Transverse colon (tissue), 4 donors: ENCODE measurements around the gene HSD17B3. TPM values are rescaled to one million over a fixed set of nuclear protein-coding genes. Genes with fewer than 3 reads are reported as not detected.
"Not testable (repeated sequence)": the region's sequence is repeated elsewhere in the genome, so short reads cannot be mapped to it uniquely, and the experiment has no call there.

Experiments
- DNase-seq: peaks from one replicate; pipeline ENCODE4 v3.0.0-alpha.2; 2019
- H3K27ac ChIP-seq, 4 donors: fragments of 200-600 bp; sonication (generic); 2 replicates each; pipeline ENCODE4 v1.5.1; 2016 to 2018; ENCODE audit warnings: inconsistent platforms in 4 of 4
- H3K27me3 ChIP-seq: fragments of 200-600 bp; sonication (generic); 2 replicates; pipeline ENCODE4 v1.5.1; 2017; ENCODE audit warnings: inconsistent platforms
- H3K36me3 ChIP-seq, 4 donors: fragments of 200-600 bp; sonication (generic); 2 replicates each; pipeline ENCODE4 v1.5.1; 2017 to 2019; ENCODE audit warnings: inconsistent platforms in 4 of 4
- H3K4me1 ChIP-seq, 4 donors: fragments of 200-600 bp; sonication (generic); 2 replicates each; pipeline ENCODE4 v1.5.1; 2017 to 2020; ENCODE audit warnings: inconsistent platforms in 4 of 4
- H3K4me3 ChIP-seq, 4 donors: fragments of 200-600 bp; sonication (generic); 1 replicate in 1 of 4; 2 replicates in 3 of 4; pipeline versions ENCODE4 v1.5.1 to v1.6.1; 2017 to 2019; ENCODE audit warnings: inconsistent platforms in 4 of 4
- H3K9me3 ChIP-seq, 2 donors: fragments of 200-600 bp; sonication (generic); 2 replicates each; pipeline ENCODE4 v1.5.1; 2017 to 2019; ENCODE audit warnings: inconsistent platforms in 2 of 2
- CTCF ChIP-seq, 5 experiments: fragments of 200-600 bp in 3 of 5; fragments of 450-650 bp in 2 of 5; sonication (generic) in 3 of 5; IDR thresholded peaks; 1 replicate in 2 of 5; 2 replicates in 3 of 5; pipeline ENCODE4 v1.5.1; 2016 to 2017; ENCODE audit warnings: antibody characterized with exemption in 5 of 5, inconsistent platforms in 3 of 5, mild to moderate bottlenecking in 2 of 5, moderate library complexity in 1 of 5
- EP300 ChIP-seq: sonication (generic); formaldehyde crosslinking; IDR thresholded peaks from one replicate; pipeline ENCODE4 v1.6.1; 2017; ENCODE audit warnings: antibody characterized with exemption, low read depth
- POLR2A ChIP-seq: fragments of 450-650 bp; IDR thresholded peaks from one replicate; pipeline ENCODE4 v1.6.1; 2016; ENCODE audit warnings: antibody characterized with exemption, mild to moderate bottlenecking, moderate library complexity
- POLR2AphosphoS5 ChIP-seq, 3 donors: sonication (generic); formaldehyde crosslinking; IDR thresholded peaks; one replicate each; pipeline ENCODE4 v1.6.1; 2016; ENCODE audit warnings: antibody characterized with exemption in 3 of 3
- WGBS, 2 donors: methylation state at CpG; one replicate each; pipeline ENCODE4 v1.1.5; 2018; ENCODE audit warnings: low coverage in 1 of 2; 5-methylcytosine and 5-hydroxymethylcytosine counted together
- in situ Hi-C, 4 donors: fragments of 200-750 bp; cut with MboI; loops; one replicate each; pipeline versions ENCODE4 v1.15.0 to v1.15.1; 2017; ENCODE audit warnings: low sequenced_read_pairs in 3 of 4, low pct_ligation_motif_present in 1 of 4, low pct_unique_long_range_greater_than_20kb in 1 of 4
- intact Hi-C: fragments of 100-400 bp; cut with DNase I; formaldehyde crosslinking; loops from one replicate; pipeline ENCODE4 v1.15.1; 2023; ENCODE audit warnings: low total_unique reads
- total RNA-seq, 4 donors: library from RNA; depleted of rRNA; stranded (reverse); fragments of >200 nt; gene quantifications; one replicate each; pipeline ENCODE4 v1.1.0, GENCODE V29; 2016

HSD17B3 gene
- total RNA-seq, 4 donors from 2014 or later = 6.0 TPM; not detected in 3

GRCh38 chr9:96323169-96323568 lies 21.2 kb upstream of the HSD17B3 start:
- intact Hi-C loops (loop anchor here (10.0 kb wide), 1 partner anchor 342 kb away; no protein-coding TSS in a partner anchor), in situ Hi-C loops (loop anchor here in 2 of 4 donors (10.0 kb wide), 2 partner anchors 112 to 122 kb away; no protein-coding TSS in a partner anchor)

GRCh38 chr9:96322736-96323135 lies 20.8 kb upstream of the HSD17B3 start:
- not testable (repeated sequence) for H3K4me3 ChIP-seq, DNase-seq, H3K4me1 ChIP-seq, H3K9me3 ChIP-seq, H3K27me3 ChIP-seq, H3K27ac ChIP-seq
- peaks cover 0 to 20% (median 7%) of the 10 kb centered on the region in 4 donors for H3K36me3 ChIP-seq
- in situ Hi-C loops (loop anchor here in 2 of 4 donors (10.0 kb wide), 2 partner anchors 112 to 122 kb away; no protein-coding TSS in a partner anchor), intact Hi-C loops (loop anchor here (10.0 kb wide), 1 partner anchor 342 kb away; no protein-coding TSS in a partner anchor)
- 75 to 80% methylated on average over 2 to 5 of the region's 5 CpGs for WGBS, 2 donors

More at GRCh38 chr9:96323169-96323568, 21.2 kb upstream of the HSD17B3 start:
- Histone ChIP-seq H3K9me3 (no peaks in the 10 kb centered on the region), H3K27ac (no peak overlapping the region), H3K4me1 (no peaks in the 10 kb centered on the region), H3K36me3 (peaks cover 0 to 20% (median 7%) of the 10 kb centered on the region in 4 donors), H3K4me3 (no peak overlapping the region), H3K27me3 (no peaks in the 10 kb centered on the region)
- no peak for TF ChIP-seq CTCF (IDR thresholded peaks at IDR 0.05)
- no peak for TF ChIP-seq POLR2A
- no peak for TF ChIP-seq EP300
- TF ChIP-seq POLR2AphosphoS5 (IDR thresholded peaks at IDR 0.05) = no peak
- DNase-seq = no peak

- peaks cover 0 to 20% (median 7%) of the 10 kb centered on the region in 4 donors for H3K36me3 ChIP-seq
- not testable (repeated sequence) for H3K4me1 ChIP-seq, H3K27ac ChIP-seq, DNase-seq, H3K9me3 ChIP-seq, H3K4me3 ChIP-seq, H3K27me3 ChIP-seq
- in situ Hi-C loops (loop anchor here in 2 of 4 donors (10.0 kb wide), 2 partner anchors 113 to 123 kb away; no protein-coding TSS in a partner anchor), intact Hi-C loops (loop anchor here (10.0 kb wide), 1 partner anchor 343 kb away; no protein-coding TSS in a partner anchor)
- WGBS, 2 donors = 75 to 82% methylated on average over 2 to 3 of the region's 3 CpGs
Observed at GRCh38 chr9:96322210-96322609, 20.2 kb upstream of the HSD17B3 start.

GRCh38 chr9:96321515-96321914 lies 19.5 kb upstream of the HSD17B3 start:
- Histone ChIP-seq H3K27me3 (no peaks in the 10 kb centered on the region), H3K9me3 (no peaks in the 10 kb centered on the region), H3K27ac (no peak overlapping the region), H3K4me3 (no peak overlapping the region), H3K4me1 (no peaks in the 10 kb centered on the region), H3K36me3 (peaks cover 0 to 20% (median 7%) of the 10 kb centered on the region in 4 donors)
- in situ Hi-C loops = loop anchor here in 2 of 4 donors (10.0 kb wide), 2 partner anchors 113 to 123 kb away; no protein-coding TSS in a partner anchor
- TF ChIP-seq POLR2AphosphoS5 (IDR thresholded peaks at IDR 0.05) (no peak), CTCF (IDR thresholded peaks at IDR 0.05) (no peak), EP300 (no peak), POLR2A (no peak)
- WGBS, 2 donors = 81 to 87% methylated on average over 6 to 7 of the region's 7 CpGs
- intact Hi-C loops = loop anchor here (10.0 kb wide), 1 partner anchor 343 kb away; no protein-coding TSS in a partner anchor
- no peak for DNase-seq

GRCh38 chr9:96320749-96321280 lies 18.8 kb upstream of the HSD17B3 start:
- H3K36me3 ChIP-seq = peaks cover 0 to 20% (median 7%) of the 10 kb centered on the region in 4 donors

More at GRCh38 chr9:96320749-96321280, 18.8 kb upstream of the HSD17B3 start:
- Histone ChIP-seq H3K27me3 (no peaks in the 10 kb centered on the region), H3K4me1 (no peaks in the 10 kb centered on the region), H3K4me3 (no peak overlapping the region), H3K27ac (no peak overlapping the region), H3K9me3 (no peaks in the 10 kb centered on the region)
- in situ Hi-C loops (loop anchor here in 2 of 4 donors (10.0 kb wide), 2 partner anchors 114 to 124 kb away; no protein-coding TSS in a partner anchor), intact Hi-C loops (loop anchor here (10.0 kb wide), 1 partner anchor 344 kb away; no protein-coding TSS in a partner anchor)
- no peak for DNase-seq
- 83 to 100% methylated on average over 3 to 5 of the region's 8 CpGs for WGBS, 2 donors
- TF ChIP-seq POLR2A (no peak), EP300 (no peak), POLR2AphosphoS5 (IDR thresholded peaks at IDR 0.05) (no peak)
